ENCODE data around the gene SYNE1.

The SYNE1 gene

GRCh38 chr6:152089992-152090391, 547.2 kb downstream of the SYNE1 start:
- TF ChIP-seq CTCF (IDR thresholded peaks at IDR 0.05) = no peak
- no peak overlapping the region for H3K4me3 ChIP-seq (ENCODE audit: low read depth in 1 of 2, low read length in 1 of 2)
- H3K27me3 ChIP-seq = no peaks in the 10 kb centered on the region
- H3K9me3 ChIP-seq = no peaks in the 10 kb centered on the region
- no peaks in the 10 kb centered on the region for H3K4me1 ChIP-seq (ENCODE audit: control insufficient read depth in 1 of 2, insufficient read depth in 1 of 2, low read depth in 1 of 2, low read length in 1 of 2)
- no peaks in the 10 kb centered on the region for H3K36me3 ChIP-seq
- no peak overlapping the region for H3K27ac ChIP-seq

- H3K27me3 ChIP-seq = no peaks in the 10 kb centered on the region
- H3K4me3 ChIP-seq (ENCODE audit: low read depth in 1 of 2, low read length in 1 of 2) = no peak overlapping the region
- H3K36me3 ChIP-seq = no peaks in the 10 kb centered on the region
- no peak overlapping the region for H3K27ac ChIP-seq
- no peaks in the 10 kb centered on the region for H3K9me3 ChIP-seq
- TF ChIP-seq CTCF (IDR thresholded peaks at IDR 0.05) = no peak
- no peaks in the 10 kb centered on the region for H3K4me1 ChIP-seq (ENCODE audit: control insufficient read depth in 1 of 2, insufficient read depth in 1 of 2, low read depth in 1 of 2, low read length in 1 of 2)
Observed at GRCh38 chr6:152087701-152088100, 549.5 kb downstream of the SYNE1 start.

- no peaks in the 10 kb centered on the region for H3K36me3 ChIP-seq
- H3K27me3 ChIP-seq = no peaks in the 10 kb centered on the region
- no peaks in the 10 kb centered on the region for H3K9me3 ChIP-seq
- no peaks in the 10 kb centered on the region for H3K4me1 ChIP-seq (ENCODE audit: control insufficient read depth in 1 of 2, insufficient read depth in 1 of 2, low read depth in 1 of 2, low read length in 1 of 2)
- no peak overlapping the region for H3K4me3 ChIP-seq (ENCODE audit: low read depth in 1 of 2, low read length in 1 of 2)
- TF ChIP-seq CTCF (IDR thresholded peaks at IDR 0.05) = no peak
- no peak overlapping the region for H3K27ac ChIP-seq
Observed at GRCh38 chr6:152087096-152087495, 550.1 kb downstream of the SYNE1 start.

- TF ChIP-seq CTCF (IDR thresholded peaks at IDR 0.05) = no peak
- no peaks in the 10 kb centered on the region for H3K4me1 ChIP-seq (ENCODE audit: control insufficient read depth in 1 of 2, insufficient read depth in 1 of 2, low read depth in 1 of 2, low read length in 1 of 2)
- H3K27ac ChIP-seq = no peak overlapping the region
- no peaks in the 10 kb centered on the region for H3K36me3 ChIP-seq
- H3K27me3 ChIP-seq = no peaks in the 10 kb centered on the region
- no peaks in the 10 kb centered on the region for H3K9me3 ChIP-seq
- H3K4me3 ChIP-seq (ENCODE audit: low read depth in 1 of 2, low read length in 1 of 2) = no peak overlapping the region
Observed at GRCh38 chr6:152086223-152086873, 550.8 kb downstream of the SYNE1 start.

- H3K27me3 ChIP-seq = no peaks in the 10 kb centered on the region
- H3K4me1 ChIP-seq (ENCODE audit: control insufficient read depth in 1 of 2, insufficient read depth in 1 of 2, low read depth in 1 of 2, low read length in 1 of 2) = no peaks in the 10 kb centered on the region
- no peak for TF ChIP-seq CTCF (IDR thresholded peaks at IDR 0.05)
- no peak overlapping the region for H3K4me3 ChIP-seq (ENCODE audit: low read depth in 1 of 2, low read length in 1 of 2)
- no peaks in the 10 kb centered on the region for H3K36me3 ChIP-seq
- H3K27ac ChIP-seq = no peak overlapping the region
- H3K9me3 ChIP-seq = no peaks in the 10 kb centered on the region
Observed at GRCh38 chr6:152085451-152085921, 551.7 kb downstream of the SYNE1 start.

All from neutrophil (primary cell).